Peyer's patch (tissue), 4 donors: ENCODE measurements around the gene GTF2F2.

Experiments used
- POLR2A ChIP-seq, 2 donors: fragments of 450-650 bp; IDR thresholded peaks; one replicate each; pipeline ENCODE4 v1.5.1; 2017; ENCODE audit warnings: antibody characterized with exemption in 2 of 2, mild to moderate bottlenecking in 2 of 2, moderate library complexity in 2 of 2
- TF ChIP-seq, protein P1 (sequence below), 6 experiments: fragments of 450-650 bp in 4 of 6; fragments of 200-600 bp in 2 of 6; sonication (generic) in 1 of 6; IDR thresholded peaks; one replicate each; pipeline ENCODE4 v1.5.1; 2017 to 2019; ENCODE audit warnings: antibody characterized with exemption in 6 of 6, mild to moderate bottlenecking in 3 of 6, moderate library complexity in 1 of 6

- TF ChIP-seq POLR2A (IDR thresholded peaks at IDR 0.05): no peak
- TF ChIP-seq, protein P1, sequence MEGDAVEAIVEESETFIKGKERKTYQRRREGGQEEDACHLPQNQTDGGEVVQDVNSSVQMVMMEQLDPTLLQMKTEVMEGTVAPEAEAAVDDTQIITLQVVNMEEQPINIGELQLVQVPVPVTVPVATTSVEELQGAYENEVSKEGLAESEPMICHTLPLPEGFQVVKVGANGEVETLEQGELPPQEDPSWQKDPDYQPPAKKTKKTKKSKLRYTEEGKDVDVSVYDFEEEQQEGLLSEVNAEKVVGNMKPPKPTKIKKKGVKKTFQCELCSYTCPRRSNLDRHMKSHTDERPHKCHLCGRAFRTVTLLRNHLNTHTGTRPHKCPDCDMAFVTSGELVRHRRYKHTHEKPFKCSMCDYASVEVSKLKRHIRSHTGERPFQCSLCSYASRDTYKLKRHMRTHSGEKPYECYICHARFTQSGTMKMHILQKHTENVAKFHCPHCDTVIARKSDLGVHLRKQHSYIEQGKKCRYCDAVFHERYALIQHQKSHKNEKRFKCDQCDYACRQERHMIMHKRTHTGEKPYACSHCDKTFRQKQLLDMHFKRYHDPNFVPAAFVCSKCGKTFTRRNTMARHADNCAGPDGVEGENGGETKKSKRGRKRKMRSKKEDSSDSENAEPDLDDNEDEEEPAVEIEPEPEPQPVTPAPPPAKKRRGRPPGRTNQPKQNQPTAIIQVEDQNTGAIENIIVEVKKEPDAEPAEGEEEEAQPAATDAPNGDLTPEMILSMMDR (IDR thresholded peaks at IDR 0.05): no peak
Measured at GRCh38 chr13:45226024-45226423, 105.7 kb downstream of the GTF2F2 start.
